GM23248 (cell line): ENCODE measurements around the gene KRT79. TPM values are rescaled to one million over a fixed set of nuclear protein-coding genes. Genes with fewer than 3 reads are reported as not detected.

ENCODE experiments used
- DNase-seq: peaks from one replicate; pipeline ENCODE4 v3.0.0-alpha.2; 2015
- H2AFZ ChIP-seq: fragments of 200-600 bp; sonication (generic); 2 replicates; pipeline ENCODE4 v1.6.1; 2016; ENCODE audit warnings: antibody characterized with exemption
- H3F3A ChIP-seq: fragments of 200-600 bp; sonication (generic); 2 replicates; pipeline ENCODE4 v1.6.1; 2016; ENCODE audit warnings: mild to moderate bottlenecking, antibody characterized with exemption, mixed run types; ENCODE audit not compliant: insufficient read depth
- H3K27ac ChIP-seq: fragments of 200-600 bp; sonication (generic); 2 replicates; pipeline ENCODE4 v1.5.1; 2016; ENCODE audit warnings: mild to moderate bottlenecking
- H3K27me3 ChIP-seq: fragments of 200-600 bp; sonication (generic); replicated peaks from 2 replicates; pipeline ENCODE4 v1.6.1; 2016; ENCODE audit warnings: mild to moderate bottlenecking; ENCODE audit not compliant: insufficient read depth
- H3K36me3 ChIP-seq: fragments of 200-600 bp; sonication (generic); 2 replicates; pipeline ENCODE4 v1.6.1; 2016; ENCODE audit warnings: low read depth, mild to moderate bottlenecking
- H3K4me1 ChIP-seq: fragments of 200-600 bp; sonication (generic); 2 replicates; pipeline ENCODE4 v1.6.1; 2016; ENCODE audit warnings: mild to moderate bottlenecking; ENCODE audit not compliant: insufficient read depth
- H3K4me2 ChIP-seq: fragments of 200-600 bp; sonication (generic); one replicate; pipeline ENCODE4 v1.6.1; 2016; ENCODE audit warnings: mild to moderate bottlenecking; ENCODE audit not compliant: unreplicated experiment
- H3K4me3 ChIP-seq: fragments of 200-600 bp; sonication (generic); 2 replicates; pipeline ENCODE4 v1.5.1; 2016; ENCODE audit warnings: mild to moderate bottlenecking
- H3K79me2 ChIP-seq: fragments of 200-600 bp; sonication (generic); 2 replicates; pipeline ENCODE4 v1.6.1; 2016; ENCODE audit warnings: mild to moderate bottlenecking; ENCODE audit not compliant: insufficient read depth
- H3K9ac ChIP-seq: fragments of 200-600 bp; sonication (generic); 2 replicates; pipeline ENCODE4 v1.6.1; 2016; ENCODE audit warnings: mild to moderate bottlenecking
- H3K9me2 ChIP-seq: fragments of 200-600 bp; sonication (generic); 2 replicates; pipeline ENCODE4 v1.6.1; 2016; ENCODE audit warnings: mixed run types, mild to moderate bottlenecking, moderate library complexity; ENCODE audit not compliant: insufficient read depth
- H3K9me3 ChIP-seq: fragments of 200-600 bp; sonication (generic); one replicate; pipeline ENCODE4 v1.6.1; 2017; ENCODE audit warnings: low read depth
- H4K20me1 ChIP-seq: fragments of 200-600 bp; sonication (generic); 2 replicates; pipeline ENCODE4 v1.6.0; 2016; ENCODE audit not compliant: insufficient read depth
- EZH2 ChIP-seq: fragments of 200-600 bp; sonication (generic); IDR thresholded peaks from 2 replicates; pipeline ENCODE4 v1.6.1; 2018; ENCODE audit warnings: antibody characterized with exemption, mild to moderate bottlenecking; ENCODE audit not compliant: insufficient read depth, poor library complexity, severe bottlenecking
- EZH2phosphoT487 ChIP-seq: fragments of 200-600 bp; sonication (generic); IDR thresholded peaks from 2 replicates; pipeline ENCODE4 v1.6.1; 2018; ENCODE audit warnings: antibody characterized with exemption, moderate library complexity, mild to moderate bottlenecking, low read depth; ENCODE audit not compliant: insufficient read depth
- WGBS, 2 experiments: methylation state at CpG; one replicate each; pipeline ENCODE4 v1.1.6; 2015 to 2017; ENCODE audit warnings: low lambda C conversion rate in 2 of 2, low coverage in 1 of 2; ENCODE audit errors: missing lambda C conversion rate in 2 of 2; 5-methylcytosine and 5-hydroxymethylcytosine counted together
- in situ Hi-C: fragments of 300-500 bp; cut with MboI; formaldehyde crosslinking; loops from 2 replicates; pipeline ENCODE4 v1.15.0; 2020
- polyA plus RNA-seq: library from polyadenylated mRNA; unstranded; fragments of >200 nt; fragmentation: Nextera tagmentation; extraction: Ambion mirVana; gene quantifications from 2 replicates; pipeline ENCODE4 v1.2.1, GENCODE V29; 2016
- total RNA-seq: library from RNA; depleted of rRNA; stranded (reverse); fragments of >200 nt; shearing (Covaris generic); gene quantifications from 2 replicates; pipeline ENCODE4 v1.2.3, GENCODE V29; 2014

Gene KRT79
- total and polyA plus RNA-seq, 2 experiments from 2014 or later = 0.15 TPM; not detected in 1

DNA sequence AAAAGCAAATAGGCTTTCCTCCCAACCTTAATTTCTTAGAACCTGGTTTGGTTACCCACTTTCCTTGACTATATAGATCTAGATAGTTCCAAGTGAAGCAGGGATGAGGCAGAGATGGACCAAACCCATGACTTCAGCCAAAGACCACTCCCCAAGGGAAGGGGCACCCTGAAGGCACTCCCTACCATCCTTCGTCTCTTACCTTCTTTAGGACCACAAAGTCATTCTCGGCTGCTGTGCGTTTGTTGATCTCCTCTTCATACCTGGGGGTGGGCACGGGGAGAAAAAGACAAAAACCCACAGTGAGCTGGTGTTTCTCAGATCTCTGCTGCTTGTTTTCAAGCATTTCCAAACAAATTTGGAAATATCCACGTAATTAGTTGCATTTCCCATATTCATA is 23.6 kb downstream of the KRT79 start:
- H3K9me3 ChIP-seq = no peaks in the 10 kb centered on the region
- peaks cover 10% of the 10 kb centered on the region; the same call in 1 of the 2 replicates for H3K4me1 ChIP-seq
- H3K4me2 ChIP-seq = no peak overlapping the region
- H3K79me2 ChIP-seq = no peaks in the 10 kb centered on the region
- H3F3A ChIP-seq = no peaks in the 10 kb centered on the region
- no peaks in the 10 kb centered on the region for H4K20me1 ChIP-seq
- TF ChIP-seq EZH2 (no peak), EZH2phosphoT487 (no peak)
- peaks cover 58% of the 10 kb centered on the region for H3K27me3 ChIP-seq
- H2AFZ ChIP-seq = no peak overlapping the region
- no peaks in the 10 kb centered on the region for H3K9me2 ChIP-seq
- H3K9ac ChIP-seq = no peak overlapping the region
- in situ Hi-C loops = no loop called here
- no peak overlapping the region for H3K4me3 ChIP-seq
- H3K36me3 ChIP-seq = no peaks in the 10 kb centered on the region
- no peak overlapping the region for H3K27ac ChIP-seq
- no peak for DNase-seq
- 43 to 52% methylated on average over 5 of the region's 5 CpGs for WGBS, 2 experiments

DNA sequence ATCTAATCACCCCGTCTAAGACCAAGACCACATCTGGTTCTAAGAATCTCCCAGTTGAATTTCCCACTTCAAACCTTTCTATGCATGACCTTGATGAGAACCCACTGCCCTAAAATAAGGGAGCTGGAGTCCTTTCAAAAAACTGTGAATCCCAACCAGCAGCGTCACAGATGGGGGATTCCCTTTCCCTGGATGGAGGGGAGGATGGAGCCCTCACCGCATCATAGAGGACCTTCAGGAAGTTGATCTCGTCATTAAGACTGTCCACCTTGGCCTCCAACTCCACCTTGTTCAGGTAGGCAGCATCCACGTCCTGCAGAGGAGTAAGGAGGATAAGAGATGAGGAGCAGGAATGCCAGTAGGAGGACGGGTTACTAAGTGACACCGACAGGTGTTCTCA is 24.9 kb downstream of the KRT79 start:
- H3K4me2 ChIP-seq = no peak overlapping the region
- no peak for TF ChIP-seq EZH2
- TF ChIP-seq EZH2phosphoT487 = no peak
- in situ Hi-C loops = no loop called here
- peaks cover 2% of the 10 kb centered on the region; the same call in 1 of the 2 replicates for H3K4me1 ChIP-seq
- 48 to 54% methylated on average over 7 of the region's 7 CpGs for WGBS, 2 experiments
- no peaks in the 10 kb centered on the region for H4K20me1 ChIP-seq
- H3K79me2 ChIP-seq = no peaks in the 10 kb centered on the region
- no peaks in the 10 kb centered on the region for H3K9me3 ChIP-seq
- no peak overlapping the region for H3K9ac ChIP-seq
- no peaks in the 10 kb centered on the region for H3K36me3 ChIP-seq
- H3K27ac ChIP-seq = no peak overlapping the region
- peaks cover 50% of the 10 kb centered on the region for H3K27me3 ChIP-seq
- DNase-seq = no peak
- no peak overlapping the region for H3K4me3 ChIP-seq
- no peak overlapping the region for H2AFZ ChIP-seq
- H3K9me2 ChIP-seq = no peaks in the 10 kb centered on the region
- H3F3A ChIP-seq = no peaks in the 10 kb centered on the region

DNA sequence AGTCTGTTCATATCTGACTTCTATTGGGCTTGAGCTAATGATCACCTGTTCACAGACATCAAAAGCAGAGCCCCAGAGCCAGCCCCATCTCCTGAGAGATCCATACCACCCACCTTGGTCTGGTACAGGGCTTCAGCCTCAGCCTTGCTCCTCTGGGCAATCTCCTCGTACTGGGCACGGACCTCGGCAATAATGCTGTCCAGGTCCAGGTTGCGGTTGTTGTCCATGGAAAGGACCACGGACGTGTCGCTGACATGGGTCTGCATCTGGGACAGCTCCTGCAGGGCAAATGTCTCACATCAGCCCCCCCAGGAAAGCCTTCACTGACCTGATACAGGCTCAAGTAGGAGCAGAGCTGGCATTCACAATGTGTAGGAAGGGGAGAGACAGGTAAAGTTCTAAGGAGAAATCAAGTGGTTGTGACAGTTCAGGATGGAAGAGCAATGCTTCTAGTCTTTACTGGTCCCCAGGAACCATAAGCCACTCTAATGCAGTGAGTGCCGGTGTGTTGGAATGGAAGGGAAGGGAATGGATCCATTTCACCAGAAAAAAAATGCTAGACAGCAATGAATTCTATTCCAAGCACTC is 25.4 kb downstream of the KRT79 start:
- Histone ChIP-seq H3K4me3 (no peak overlapping the region), H2AFZ (no peak overlapping the region), H3K9me2 (no peaks in the 10 kb centered on the region), H3K36me3 (no peaks in the 10 kb centered on the region), H3K4me2 (no peak overlapping the region), H3K9me3 (no peaks in the 10 kb centered on the region), H3K27me3 (peaks cover 50% of the 10 kb centered on the region), H3F3A (no peaks in the 10 kb centered on the region), H3K79me2 (no peaks in the 10 kb centered on the region), H3K4me1 (no peaks in the 10 kb centered on the region), H3K27ac (no peak overlapping the region), H3K9ac (no peak overlapping the region), H4K20me1 (no peaks in the 10 kb centered on the region)
- no peak for DNase-seq
- TF ChIP-seq EZH2phosphoT487 (no peak), EZH2 (no peak)
- WGBS, 2 experiments = 69 to 71% methylated on average over 8 of the region's 8 CpGs
- in situ Hi-C loops = no loop called here

DNA sequence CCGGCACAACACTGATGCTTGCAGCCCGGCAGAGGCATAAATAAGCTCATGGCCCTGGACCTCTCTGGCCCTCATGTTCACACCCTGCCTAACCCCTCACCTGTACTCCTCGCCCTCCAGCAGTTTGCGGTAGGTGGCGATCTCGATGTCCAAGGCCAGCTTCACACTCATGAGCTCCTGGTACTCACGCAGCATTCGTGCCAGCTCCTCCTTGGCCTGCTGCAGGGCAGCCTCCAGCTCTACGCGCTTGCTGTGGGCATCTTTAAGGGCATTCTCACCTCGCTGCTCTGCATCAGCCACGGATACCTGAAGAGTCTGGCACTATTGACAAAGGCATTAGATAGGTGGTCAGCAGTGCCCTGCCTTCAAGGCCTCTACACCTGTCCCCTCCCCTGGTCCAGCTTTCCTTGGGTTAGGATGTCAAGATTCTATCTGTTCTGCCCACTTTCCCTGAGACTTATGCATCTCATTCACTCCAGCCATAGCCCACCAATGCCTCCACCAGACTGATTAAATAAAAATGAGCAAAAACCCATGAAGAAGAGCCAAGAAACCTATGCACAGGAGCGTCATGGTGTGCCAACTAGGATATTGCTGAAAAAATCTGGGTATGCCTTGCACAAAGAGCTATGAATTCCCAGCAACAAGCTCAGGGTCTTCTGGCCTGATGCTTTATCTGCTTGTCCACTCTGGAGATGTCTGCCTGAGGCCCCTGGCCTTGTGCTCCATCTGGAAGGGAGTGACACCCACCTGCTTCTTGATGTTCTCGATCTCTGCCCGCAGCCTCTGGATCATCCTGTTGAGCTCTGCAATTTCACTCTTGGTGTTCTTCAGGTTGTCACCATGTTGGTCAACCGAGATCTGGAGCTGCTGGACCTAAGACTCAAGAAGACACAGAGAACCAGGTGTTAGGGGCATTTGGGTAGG is 26.3 kb downstream of the KRT79 start:
- no peaks in the 10 kb centered on the region for H3K9me3 ChIP-seq
- H3K4me2 ChIP-seq = no peak overlapping the region
- no peak for DNase-seq
- no peaks in the 10 kb centered on the region for H3F3A ChIP-seq
- in situ Hi-C loops = no loop called here
- H3K36me3 ChIP-seq = no peaks in the 10 kb centered on the region
- no peaks in the 10 kb centered on the region for H4K20me1 ChIP-seq
- H3K4me1 ChIP-seq = no peaks in the 10 kb centered on the region
- no peaks in the 10 kb centered on the region for H3K9me2 ChIP-seq
- TF ChIP-seq EZH2phosphoT487 = no peak
- no peak for TF ChIP-seq EZH2
- H3K27me3 ChIP-seq = peaks cover 44% of the 10 kb centered on the region
- 76 to 77% methylated on average over 16 of the region's 16 CpGs for WGBS, 2 experiments
- no peak overlapping the region for H3K4me3 ChIP-seq
- H3K9ac ChIP-seq = no peak overlapping the region
- H3K79me2 ChIP-seq = no peaks in the 10 kb centered on the region
- H2AFZ ChIP-seq = no peak overlapping the region
- no peak overlapping the region for H3K27ac ChIP-seq
